HK-2 (cell line): ENCODE results near the gene KLHL13.
"Not testable (repeated sequence)": the region's sequence is repeated elsewhere in the genome, so short reads cannot be mapped to it uniquely, and the experiment has no call there.

Source experiments
- DNase-seq: peaks from one replicate; pipeline ENCODE4 v3.0.0-alpha.2; 2018; ENCODE audit not compliant: unreplicated experiment

Gene KLHL13

DNA sequence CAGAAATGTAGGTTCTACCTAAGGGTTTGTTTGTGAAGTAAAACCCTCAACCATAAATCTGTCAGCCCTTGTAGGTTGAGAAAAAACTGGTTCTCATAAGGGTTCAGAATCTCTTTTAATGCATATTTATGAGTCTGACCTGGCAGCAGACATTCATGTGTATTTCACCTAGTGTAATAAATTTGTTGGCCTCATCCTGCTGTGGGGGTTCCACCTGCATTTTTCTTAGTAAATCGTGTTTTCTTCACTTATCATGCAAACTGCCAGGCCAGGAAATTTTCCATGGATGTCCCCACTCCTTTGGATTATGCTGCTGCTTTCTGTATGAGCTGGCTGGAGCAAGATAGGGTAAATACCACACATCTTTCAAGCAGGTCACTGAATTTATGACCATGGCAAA is 42.4 kb downstream of the KLHL13 start:
- DNase-seq: no peak

DNA sequence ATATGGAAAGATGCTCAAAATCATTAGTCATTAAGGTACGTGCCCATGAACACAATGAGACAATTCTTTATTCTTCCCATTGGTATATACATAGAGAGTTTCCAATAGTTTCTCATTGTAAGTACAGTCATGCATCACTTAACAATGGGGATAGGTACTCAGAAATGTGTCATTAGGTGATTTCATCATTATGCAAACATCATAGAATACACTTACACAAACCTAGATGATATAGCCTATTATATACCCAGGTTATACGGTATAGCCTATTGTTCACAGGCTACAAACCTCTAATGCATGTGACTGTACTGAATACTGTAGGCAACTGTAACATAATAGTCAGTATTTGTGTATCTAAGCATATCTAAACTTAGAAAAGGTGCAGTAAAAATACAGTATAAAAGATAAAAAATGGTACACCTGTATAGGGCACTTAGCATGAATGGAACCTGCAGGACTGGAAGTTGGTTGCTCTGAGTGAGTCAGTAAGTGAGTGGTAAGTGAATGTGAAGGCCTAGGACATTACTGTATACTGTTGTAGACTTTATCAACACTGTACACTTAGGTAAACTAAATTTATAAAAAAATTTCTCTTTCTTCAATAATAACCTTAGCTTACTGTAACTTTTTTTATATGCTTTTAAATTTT is 49.6 kb downstream of the KLHL13 start:
- DNase-seq: no peak

DNA sequence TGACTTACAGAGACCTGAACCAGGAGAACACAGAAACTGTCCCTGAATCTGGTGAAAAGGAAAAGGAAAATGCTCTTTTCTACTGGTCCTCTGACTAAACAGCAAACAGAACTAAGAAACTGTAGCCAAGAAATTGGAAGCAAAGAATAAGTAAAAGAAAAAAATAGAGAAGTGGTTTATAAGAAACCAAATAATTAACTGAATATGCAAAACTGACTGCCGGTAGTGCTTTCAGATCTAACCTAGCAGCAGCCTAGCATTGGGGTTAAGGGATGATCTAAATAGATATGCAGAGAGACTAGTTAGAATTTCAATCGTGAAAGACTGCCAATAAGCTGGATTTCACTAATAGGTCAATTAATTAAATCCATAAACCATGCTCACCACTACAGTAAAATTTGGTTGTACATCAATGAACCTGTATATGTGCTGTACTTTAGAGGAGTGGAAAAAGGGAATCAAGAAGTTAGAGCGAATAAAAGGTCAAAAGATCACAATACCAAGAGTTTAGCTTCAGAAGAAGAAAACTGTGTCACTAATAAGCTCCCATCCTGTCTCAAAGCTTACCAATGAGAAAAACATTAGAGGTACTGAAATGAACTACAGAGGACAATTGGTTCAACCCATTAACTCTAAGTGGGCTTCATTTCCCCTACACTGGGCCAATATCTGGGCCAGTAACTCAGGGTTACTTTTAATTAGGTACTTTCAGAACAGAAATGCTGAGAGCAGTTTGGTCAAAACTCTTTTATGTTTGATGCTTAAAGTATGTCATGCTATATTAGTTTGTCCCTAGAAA is 53.6 kb downstream of the KLHL13 start:
- DNase-seq: no peak

DNA sequence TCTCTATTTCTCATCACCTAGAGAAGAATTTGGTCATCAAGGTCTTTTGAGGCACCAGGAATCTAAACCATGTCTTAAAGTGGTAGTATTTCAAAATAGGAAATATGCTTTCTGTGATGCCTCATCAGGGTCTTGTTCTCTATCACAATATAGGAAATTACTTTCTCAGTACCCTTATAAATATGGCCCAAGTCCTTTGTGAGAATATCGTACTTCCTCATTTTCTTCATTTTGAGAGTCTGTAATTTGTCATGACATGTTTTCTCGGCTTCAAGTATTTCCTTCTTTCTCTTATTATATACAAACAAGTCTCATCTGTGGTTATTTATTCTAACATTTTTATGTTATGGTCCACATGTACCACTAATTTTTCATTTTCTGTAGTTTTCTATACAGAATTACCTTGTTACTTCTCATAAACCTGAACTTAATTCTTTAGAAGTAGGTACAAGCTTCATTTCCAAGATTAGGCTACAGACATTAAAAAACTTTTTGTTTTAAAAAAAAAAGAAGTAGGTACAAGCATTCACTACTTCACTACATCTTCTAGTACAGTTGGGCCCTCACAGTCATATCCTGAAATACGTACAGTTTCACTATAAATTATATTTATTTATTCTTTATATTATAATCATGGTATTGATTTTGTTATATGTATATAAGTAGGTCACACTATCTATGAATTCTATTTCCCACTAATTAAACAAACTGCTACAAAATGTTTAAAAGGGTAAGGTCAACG is 54.4 kb downstream of the KLHL13 start:
- no peak for DNase-seq

DNA sequence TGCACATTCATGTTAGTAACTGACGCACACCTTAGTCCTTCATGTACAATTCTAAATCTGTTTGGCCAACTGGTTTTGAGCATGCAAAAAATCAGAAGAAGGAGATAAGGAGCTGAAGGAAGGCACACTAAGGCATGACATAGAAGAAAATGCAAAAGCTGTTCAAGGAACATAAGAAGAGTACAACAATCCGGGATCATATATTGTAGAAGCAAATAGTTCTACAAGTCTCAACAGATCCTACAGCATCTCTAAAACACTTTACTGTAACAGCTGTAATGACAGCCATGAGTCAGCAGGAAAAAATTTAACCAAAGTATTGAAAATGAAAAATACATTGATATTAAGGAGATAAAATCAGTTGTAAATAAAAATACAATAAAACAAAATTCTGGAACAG is 57.7 kb downstream of the KLHL13 start:
- DNase-seq: no peak

DNA sequence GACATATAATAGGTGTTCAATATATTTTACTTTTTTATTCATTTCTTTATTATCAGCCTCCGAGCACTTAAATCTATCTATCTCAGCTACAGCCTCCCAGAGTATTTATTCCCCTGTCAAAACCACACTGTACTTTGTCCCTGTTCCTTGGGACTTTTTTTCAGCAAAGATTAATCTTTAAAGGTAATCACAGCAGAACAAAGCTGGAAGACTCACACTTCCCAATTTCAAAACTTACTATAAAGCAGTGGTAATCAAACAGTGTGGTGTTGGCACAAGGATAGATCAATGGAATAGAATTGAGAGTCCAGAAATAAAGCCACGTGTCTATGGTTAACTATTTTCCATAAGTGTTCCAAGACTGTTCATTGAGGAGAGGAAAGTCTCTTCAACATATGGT is 59.7 kb downstream of the KLHL13 start:
- no peak for DNase-seq

DNA sequence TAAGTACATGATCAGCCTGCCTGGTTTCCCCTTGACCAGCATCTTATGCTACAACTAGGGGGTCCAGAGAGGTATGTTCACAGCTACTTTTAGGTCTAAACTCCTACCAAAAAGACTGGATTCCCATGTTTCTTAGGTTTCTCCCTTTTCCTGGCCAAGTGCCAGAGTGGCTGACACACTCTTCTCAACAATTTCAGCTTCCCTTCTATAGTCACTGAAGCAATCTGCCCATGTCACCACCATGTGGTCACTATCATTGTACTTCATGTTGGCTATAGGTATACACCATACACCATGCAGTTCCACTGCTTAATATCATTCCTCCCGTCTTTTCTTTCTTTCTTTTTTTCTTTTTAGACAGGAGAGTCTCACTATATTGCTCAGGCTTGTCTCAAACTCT is 66.9 kb downstream of the KLHL13 start:
- DNase-seq: no peak

DNA sequence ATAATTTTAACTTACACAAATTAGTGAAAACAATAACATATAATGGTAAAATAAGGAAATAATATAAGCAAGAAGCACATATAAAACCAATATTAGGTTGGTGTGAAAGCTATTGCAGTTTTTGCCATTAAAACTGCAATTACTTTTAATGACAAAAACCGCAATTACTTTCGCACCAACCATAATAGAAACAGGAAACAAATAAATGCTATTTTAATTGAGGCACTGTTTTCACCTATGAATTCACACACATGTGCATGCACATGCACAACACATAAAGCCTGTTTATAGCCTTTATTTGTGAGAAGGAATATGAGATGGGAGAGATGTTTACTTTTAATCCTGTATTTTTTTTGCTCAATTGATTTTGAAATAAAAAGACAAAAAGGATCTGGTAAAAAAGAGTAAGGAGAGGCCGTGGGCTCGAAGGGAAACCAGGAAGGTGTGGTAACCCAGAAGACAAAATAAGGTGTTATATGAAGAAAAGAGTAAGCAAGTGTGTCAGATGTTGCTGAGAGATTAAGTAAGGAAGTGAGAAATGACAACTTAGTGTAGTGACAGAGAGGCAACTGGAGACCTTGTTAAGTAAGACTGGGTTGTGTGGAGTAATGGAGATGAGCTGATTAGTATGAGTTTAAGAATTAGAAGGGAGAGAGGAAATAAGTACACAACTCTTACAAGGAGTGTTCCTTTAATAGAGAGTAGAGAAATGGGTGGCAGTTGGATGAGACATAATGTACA is 69.0 kb downstream of the KLHL13 start:
- no peak for DNase-seq

DNA sequence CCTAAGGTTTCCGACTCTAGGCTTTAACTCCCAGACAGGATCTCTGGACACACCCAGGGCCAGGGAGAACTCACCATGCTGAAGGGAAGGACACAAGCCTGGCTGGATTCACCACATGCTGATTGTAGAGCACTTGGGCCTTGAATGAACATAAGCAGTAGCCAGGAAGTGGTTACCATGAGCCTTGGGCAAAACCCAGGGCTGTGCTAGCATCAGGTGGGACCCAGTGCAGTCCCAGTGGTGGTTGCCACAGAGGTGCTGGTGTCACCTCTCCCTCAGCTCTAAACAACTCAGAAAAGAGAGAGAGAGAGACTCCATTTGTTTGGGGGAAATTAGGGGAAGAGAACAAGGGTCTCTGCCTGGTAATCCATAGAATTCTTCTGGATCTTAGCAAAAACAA is 77.0 kb downstream of the KLHL13 start:
- DNase-seq: no peak

DNA sequence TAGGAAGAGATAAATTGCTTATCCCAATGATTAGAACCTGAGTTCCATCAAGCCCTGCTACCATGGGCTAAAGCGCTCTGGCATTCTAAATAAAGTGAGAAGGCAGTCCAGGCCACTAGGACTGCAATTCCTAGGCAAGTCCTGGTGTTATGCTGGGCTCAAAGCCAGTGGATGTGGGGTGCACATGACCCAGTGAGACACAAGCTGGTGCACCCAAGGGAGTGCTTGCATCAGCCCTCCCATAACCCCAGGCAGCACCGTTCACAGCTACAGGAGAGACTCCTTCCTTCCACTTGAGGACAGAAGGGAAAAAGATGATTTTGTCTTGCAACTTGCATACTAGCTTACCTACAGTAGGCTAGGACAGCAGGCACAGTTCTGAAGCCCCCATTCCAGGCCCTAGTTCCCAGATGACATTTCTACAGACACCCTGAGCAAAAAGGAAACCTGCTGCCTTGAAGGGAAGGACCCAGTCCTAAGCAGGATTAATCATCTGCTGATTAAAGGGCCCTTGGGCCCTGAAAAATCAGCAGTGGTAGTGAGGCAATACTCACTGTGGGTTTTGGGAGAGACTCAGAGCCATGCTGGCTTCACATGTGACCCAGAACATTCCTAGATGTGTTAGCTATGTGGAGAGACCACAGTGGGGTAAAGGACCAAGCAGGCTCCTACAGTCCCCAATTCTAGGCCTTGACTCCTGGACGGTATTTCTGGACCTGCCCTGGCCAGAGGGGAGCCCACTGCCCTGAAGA is 77.8 kb downstream of the KLHL13 start:
- DNase-seq: no peak

DNA sequence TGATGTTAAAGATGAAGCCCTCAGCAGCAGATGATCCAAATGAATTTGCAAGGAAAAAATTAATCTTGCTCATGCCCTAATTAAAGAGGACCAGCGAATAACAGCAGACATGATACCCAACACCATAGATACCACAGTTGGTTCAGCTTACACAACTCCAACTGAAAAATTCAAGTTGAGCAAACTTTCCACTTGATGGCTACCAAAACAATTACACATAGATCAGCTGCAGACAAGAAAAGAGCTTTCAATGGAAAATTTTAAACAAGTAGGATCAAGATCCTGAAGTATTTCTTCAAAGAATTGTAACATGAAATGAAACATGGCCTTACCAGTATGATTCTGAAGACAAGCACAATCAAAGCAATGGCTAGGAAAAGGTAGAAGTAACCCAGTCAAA is 90.0 kb downstream of the KLHL13 start:
- no peak for DNase-seq

DNA sequence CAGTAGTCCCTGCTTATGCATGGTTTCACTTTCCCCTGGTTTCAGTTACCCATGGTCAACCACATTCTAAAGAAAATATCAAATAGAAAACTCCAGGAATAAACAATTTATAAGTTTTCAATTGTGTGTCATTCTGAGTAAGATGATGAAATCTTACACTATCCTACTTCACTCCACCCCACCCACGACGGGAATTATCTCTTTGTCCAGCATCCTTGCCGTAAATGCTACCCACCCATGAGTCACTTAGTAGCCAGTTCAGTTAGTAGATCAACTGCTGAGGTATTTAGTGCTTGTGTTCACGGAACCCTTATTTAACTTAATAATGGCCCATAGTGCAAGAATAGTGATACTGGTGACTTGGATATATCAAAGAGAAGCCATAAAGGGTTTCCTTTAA is 91.4 kb downstream of the KLHL13 start:
- DNase-seq: no peak

DNA sequence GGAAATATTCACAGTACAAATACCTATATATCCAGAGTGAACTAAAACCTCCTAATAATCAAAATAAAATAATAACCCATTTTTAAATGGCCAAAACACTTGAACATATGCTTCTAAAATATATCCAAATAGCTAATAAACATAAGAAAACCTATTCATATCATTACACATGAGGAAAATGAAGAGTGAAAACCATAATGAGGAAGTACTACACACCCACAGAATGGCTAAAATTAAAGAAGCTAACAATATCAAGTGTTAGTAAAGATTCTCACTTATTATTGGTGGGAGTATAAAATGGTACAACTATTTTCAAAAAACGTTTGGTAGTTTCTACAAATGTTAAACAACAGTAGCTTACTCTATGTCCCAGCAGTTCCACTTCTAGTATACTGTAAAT is 92.1 kb downstream of the KLHL13 start:
- DNase-seq: no peak

DNA sequence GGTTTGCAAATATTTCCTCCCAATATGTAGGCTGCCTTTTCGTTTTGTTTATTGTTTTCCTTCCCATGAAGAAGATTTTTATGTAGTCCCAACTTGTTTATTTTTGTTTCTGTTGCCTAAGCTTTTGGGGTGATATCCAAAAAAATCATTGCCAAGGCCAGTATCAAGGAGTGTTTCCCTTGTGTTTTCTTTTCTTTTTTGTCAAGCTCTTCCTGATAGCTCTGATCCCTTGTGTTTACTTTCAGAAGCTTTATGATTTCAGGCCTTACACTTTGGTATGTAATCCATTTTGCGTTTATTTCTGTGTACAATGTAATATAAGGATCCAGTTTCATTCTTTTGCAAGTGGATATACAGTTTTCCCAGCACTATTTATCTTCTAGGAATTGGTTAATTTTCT is 93.9 kb downstream of the KLHL13 start:
- no peak for DNase-seq

DNA sequence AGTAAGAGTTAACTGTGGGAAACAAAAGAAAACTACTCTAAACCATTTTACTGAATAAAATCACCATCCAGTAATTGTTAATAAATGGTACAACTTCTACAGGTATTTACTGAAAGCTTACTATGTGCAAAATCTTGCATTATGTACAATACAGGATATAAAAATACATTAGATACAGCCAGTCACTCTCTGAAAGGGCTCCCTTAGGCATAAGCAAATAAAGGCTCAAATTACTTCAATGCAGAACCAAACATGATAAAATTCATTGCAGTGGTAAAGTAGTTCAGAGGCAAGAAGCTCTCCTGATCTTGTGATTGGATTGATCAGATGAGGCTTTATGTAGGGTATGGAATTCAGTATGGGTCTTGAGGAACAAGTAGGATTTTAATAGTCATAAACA is 100.2 kb downstream of the KLHL13 start:
- no peak for DNase-seq

DNA sequence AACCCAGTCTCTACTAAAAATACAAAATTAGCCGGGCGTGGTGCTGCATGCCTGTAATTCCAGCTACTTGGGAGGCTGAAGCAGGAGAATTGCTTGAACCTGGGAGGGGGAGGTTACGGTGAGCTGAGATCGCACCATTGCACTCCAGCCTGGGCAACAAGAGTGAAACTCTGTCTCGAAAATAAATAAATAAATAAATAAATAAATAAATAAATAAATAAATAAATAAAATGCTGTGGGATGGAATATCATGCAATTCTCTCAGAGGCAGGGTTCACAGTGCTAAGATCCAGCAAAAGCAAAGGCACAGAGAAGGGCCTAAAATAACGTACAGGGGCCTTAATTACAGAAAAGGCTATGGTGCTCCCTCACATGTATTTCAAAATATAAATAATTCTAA is 114.2 kb downstream of the KLHL13 start:
- DNase-seq: not testable (repeated sequence)

DNA sequence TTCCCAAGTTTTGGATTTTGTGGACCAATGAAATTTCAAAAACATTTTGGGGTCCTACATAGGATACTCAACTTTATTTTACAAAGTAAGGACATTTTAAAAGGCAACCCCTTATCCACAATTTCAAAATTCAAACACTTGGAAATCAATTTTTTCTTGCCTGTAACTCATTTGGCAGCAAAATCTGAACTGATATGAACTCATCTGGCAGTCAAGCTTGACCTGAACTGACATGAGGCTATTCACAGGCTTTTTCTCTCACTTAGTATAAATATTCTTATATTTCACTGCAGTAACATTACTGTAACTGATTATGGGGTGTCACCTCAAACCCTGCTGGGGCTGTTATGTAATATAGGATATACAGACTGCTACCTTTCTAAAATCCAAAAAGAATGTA is 116.1 kb downstream of the KLHL13 start:
- DNase-seq: no peak

DNA sequence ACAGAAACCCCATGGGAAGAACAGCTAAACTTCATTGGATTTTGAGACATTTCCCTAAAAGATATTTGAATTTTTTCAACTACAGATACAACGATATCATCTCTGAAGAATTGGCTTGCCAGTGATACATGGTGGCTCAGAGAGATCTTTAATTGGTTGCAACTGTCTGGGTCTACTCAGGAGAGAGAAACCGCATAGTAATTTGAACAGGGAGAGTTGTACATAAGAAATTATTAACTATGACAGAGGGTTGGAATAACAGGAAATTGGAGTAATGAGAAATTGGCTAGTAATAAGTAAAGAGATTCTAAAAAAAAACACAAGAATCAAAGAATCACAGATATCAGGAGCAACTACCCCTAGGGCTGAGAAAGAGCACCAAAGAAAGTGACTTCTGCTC is 118.4 kb downstream of the KLHL13 start:
- DNase-seq: no peak

DNA sequence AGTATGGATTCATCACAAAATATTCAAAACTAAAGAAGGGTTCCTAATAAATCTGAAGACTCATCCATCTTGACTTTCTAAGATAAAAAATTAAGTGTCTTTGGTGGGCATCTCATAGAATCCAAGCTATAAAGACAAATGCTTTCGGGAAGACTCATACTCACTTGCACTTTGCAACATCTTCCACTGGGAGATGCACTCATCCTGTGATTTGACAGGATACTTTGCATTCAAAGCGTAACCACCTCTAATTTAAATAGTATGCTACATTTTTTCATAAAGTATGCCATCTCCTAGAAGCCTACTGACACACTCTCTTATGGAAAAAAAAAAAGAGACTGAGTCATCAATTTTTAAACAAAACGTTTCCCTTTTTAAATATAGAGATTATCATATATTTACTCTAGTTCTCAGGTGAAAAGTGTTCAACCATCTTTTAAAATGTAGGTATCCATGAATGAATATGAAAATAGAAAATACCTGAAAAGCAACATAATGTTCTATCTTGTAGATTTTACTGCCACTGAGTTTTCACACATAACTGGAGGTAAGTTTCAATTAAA is 119.6 kb downstream of the KLHL13 start:
- no peak for DNase-seq

DNA sequence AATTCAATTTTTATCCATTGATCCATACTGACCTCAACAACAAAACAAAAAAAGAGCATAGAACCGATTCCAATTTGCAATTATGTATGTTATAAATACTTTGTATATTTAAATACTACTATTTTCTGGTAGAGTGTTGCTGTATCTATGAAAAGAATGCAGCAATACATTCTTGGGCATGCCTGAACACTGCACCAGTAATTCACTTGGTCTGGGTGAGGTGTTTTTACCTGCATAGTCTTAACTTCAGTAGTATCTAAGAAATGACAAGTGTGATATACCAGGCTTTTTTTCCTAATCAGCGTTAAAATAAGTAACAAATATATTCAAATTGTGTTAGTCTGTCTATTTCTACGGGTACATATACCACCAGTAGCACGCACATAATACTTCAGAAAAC is 120.2 kb downstream of the KLHL13 start:
- no peak for DNase-seq

DNA sequence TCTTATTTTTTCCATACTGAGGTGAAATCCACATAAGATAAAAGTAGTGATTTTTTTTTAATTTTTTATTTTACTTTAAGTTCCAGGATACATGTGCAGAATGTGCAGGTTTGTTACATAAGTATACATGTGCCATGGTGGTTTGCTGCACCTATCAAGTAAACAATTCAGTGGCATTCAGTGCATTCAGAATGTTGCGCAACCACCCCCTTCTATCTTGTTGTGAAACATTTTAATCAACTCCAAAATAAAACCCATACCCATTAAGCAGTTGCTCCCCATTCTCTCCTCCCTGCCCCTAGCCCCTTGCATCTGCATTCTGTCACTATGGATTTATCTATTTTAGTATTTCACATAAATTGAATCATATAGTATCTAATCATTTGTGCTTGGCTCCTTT is 121.2 kb downstream of the KLHL13 start:
- DNase-seq: no peak
